Osteocyte (in vitro differentiated cells): ENCODE measurements around the gene DENND6A. TPM values are rescaled to one million over a fixed set of nuclear protein-coding genes. Genes with fewer than 3 reads are reported as not detected.
"Not testable (repeated sequence)": the region's sequence is repeated elsewhere in the genome, so short reads cannot be mapped to it uniquely, and the experiment has no call there.

Experiments
- DNase-seq: peaks from one replicate; pipeline ENCODE4 v3.0.0; 2021; ENCODE audit warnings: mixed read lengths; ENCODE audit not compliant: unreplicated experiment; ENCODE audit errors: extremely low spot score
- H3K27ac Mint-ChIP-seq: one replicate; pipeline ENCODE4 v1.8.0; 2021; ENCODE audit warnings: mild to moderate bottlenecking, mixed read lengths; ENCODE audit not compliant: unreplicated experiment
- H3K27me3 Mint-ChIP-seq: one replicate; pipeline ENCODE4 v1.8.0; 2021; ENCODE audit warnings: mixed read lengths; ENCODE audit not compliant: unreplicated experiment
- H3K36me3 Mint-ChIP-seq: one replicate; pipeline ENCODE4 v1.8.0; 2021; ENCODE audit warnings: mixed read lengths; ENCODE audit not compliant: unreplicated experiment
- H3K4me1 Mint-ChIP-seq: one replicate; pipeline ENCODE4 v1.8.0; 2021; ENCODE audit warnings: mixed read lengths; ENCODE audit not compliant: unreplicated experiment
- H3K4me3 Mint-ChIP-seq: one replicate; pipeline ENCODE4 v1.8.0; 2021; ENCODE audit warnings: mild to moderate bottlenecking, moderate library complexity, mixed read lengths; ENCODE audit not compliant: unreplicated experiment
- H3K9me3 Mint-ChIP-seq: one replicate; pipeline ENCODE4 v1.8.0; 2021; ENCODE audit warnings: mixed read lengths; ENCODE audit not compliant: unreplicated experiment
- CTCF ChIP-seq: fragments of 200-600 bp; sonication (generic); IDR thresholded peaks from 2 replicates; pipeline ENCODE4 v1.5.0; 2021; ENCODE audit warnings: antibody characterized with exemption, mild to moderate bottlenecking, moderate library complexity
- total RNA-seq: library from RNA; stranded (reverse); gene quantifications from 2 replicates; pipeline ENCODE4 v1.2.1, GENCODE V29; 2021

DENND6A gene
- total RNA-seq, 1 donor from 2014 or later, result 26.2 TPM

GRCh38 chr3:57624801-57625200 is 68.1 kb downstream of the DENND6A start:
- no peak for DNase-seq
- Mint-ChIP-seq H3K4me3 (no peak overlapping the region), H3K9me3 (no peaks in the 10 kb centered on the region), H3K27me3 (no peaks in the 10 kb centered on the region), H3K4me1 (no peaks in the 10 kb centered on the region), H3K27ac (no peak overlapping the region), H3K36me3 (peaks cover 38% of the 10 kb centered on the region)
- no peak for TF ChIP-seq CTCF

GRCh38 chr3:57622362-57622761 is 70.5 kb downstream of the DENND6A start:
- Mint-ChIP-seq H3K27me3 (no peaks in the 10 kb centered on the region), H3K9me3 (no peaks in the 10 kb centered on the region), H3K4me3 (no peak overlapping the region), H3K36me3 (peaks cover 30% of the 10 kb centered on the region), H3K27ac (no peak overlapping the region), H3K4me1 (no peaks in the 10 kb centered on the region)
- no peak for DNase-seq
- TF ChIP-seq CTCF, result no peak

- no peaks in the 10 kb centered on the region for H3K4me1 Mint-ChIP-seq
- no peak overlapping the region for H3K4me3 Mint-ChIP-seq
These were observed 75.1 kb downstream of the DENND6A start for GRCh38 chr3:57617739-57618138.

GRCh38 chr3:57616233-57616632 is 76.6 kb downstream of the DENND6A start:
- no peaks in the 10 kb centered on the region for H3K9me3 Mint-ChIP-seq
- peaks cover 10% of the 10 kb centered on the region for H3K36me3 Mint-ChIP-seq
- H3K4me3 Mint-ChIP-seq, result no peak overlapping the region
- H3K27ac Mint-ChIP-seq, result no peak overlapping the region
- no peaks in the 10 kb centered on the region for H3K27me3 Mint-ChIP-seq
- no peak for TF ChIP-seq CTCF
- H3K4me1 Mint-ChIP-seq, result no peaks in the 10 kb centered on the region
- no peak for DNase-seq

More at GRCh38 chr3:57617739-57618138, 75.1 kb downstream of the DENND6A start:
- Mint-ChIP-seq H3K9me3 (no peaks in the 10 kb centered on the region), H3K36me3 (peaks cover 16% of the 10 kb centered on the region), H3K27me3 (no peaks in the 10 kb centered on the region), H3K27ac (no peak overlapping the region)
- no peak for TF ChIP-seq CTCF
- no peak for DNase-seq

- H3K27me3 Mint-ChIP-seq, H3K4me3 Mint-ChIP-seq, H3K27ac Mint-ChIP-seq, H3K4me1 Mint-ChIP-seq, DNase-seq: not testable (repeated sequence)
- H3K9me3 Mint-ChIP-seq, result peaks cover 13% of the 10 kb centered on the region
- peaks cover 17% of the 10 kb centered on the region for H3K36me3 Mint-ChIP-seq
These were observed 81.0 kb downstream of the DENND6A start for GRCh38 chr3:57611870-57612269.

GRCh38 chr3:57605683-57606082 is 87.2 kb downstream of the DENND6A start:
- peaks cover 27% of the 10 kb centered on the region for H3K9me3 Mint-ChIP-seq
- TF ChIP-seq CTCF, result no peak
- H3K4me1 Mint-ChIP-seq, result no peaks in the 10 kb centered on the region
- no peak overlapping the region for H3K4me3 Mint-ChIP-seq
- H3K27ac Mint-ChIP-seq, result no peak overlapping the region
- H3K36me3 Mint-ChIP-seq, result peaks cover 40% of the 10 kb centered on the region
- H3K27me3 Mint-ChIP-seq, result no peaks in the 10 kb centered on the region
- DNase-seq, result no peak
